ENCODE results near the gene ITGAD.

DNA sequence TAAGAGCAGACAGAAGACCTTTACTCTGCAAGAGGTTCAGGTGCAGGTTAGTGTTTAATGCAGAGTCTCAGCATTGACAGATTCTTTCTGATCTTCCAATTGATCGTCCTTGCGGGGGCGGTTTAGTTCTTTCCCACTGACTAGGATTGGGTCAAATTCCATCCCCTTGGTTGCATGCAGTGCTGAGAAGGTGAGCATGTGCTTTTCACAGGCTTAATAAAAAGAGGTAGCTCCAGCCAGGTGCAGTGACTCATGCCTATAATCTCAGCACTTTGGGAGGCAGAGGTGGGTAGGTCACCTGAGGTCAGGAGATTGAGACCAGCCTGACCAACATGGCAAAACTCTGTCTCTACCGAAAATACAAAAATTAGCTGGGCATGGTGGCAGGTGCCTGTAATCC, 7.5 kb upstream of the ITGAD start:
- TF ChIP-seq, protein P1, sequence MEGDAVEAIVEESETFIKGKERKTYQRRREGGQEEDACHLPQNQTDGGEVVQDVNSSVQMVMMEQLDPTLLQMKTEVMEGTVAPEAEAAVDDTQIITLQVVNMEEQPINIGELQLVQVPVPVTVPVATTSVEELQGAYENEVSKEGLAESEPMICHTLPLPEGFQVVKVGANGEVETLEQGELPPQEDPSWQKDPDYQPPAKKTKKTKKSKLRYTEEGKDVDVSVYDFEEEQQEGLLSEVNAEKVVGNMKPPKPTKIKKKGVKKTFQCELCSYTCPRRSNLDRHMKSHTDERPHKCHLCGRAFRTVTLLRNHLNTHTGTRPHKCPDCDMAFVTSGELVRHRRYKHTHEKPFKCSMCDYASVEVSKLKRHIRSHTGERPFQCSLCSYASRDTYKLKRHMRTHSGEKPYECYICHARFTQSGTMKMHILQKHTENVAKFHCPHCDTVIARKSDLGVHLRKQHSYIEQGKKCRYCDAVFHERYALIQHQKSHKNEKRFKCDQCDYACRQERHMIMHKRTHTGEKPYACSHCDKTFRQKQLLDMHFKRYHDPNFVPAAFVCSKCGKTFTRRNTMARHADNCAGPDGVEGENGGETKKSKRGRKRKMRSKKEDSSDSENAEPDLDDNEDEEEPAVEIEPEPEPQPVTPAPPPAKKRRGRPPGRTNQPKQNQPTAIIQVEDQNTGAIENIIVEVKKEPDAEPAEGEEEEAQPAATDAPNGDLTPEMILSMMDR (conservative IDR thresholded peaks at IDR 0.05; ENCODE audit: low read length) = no peak
- no peak for TF ChIP-seq EZH2phosphoT487 (IDR thresholded peaks at IDR 0.05; ENCODE audit: borderline replicate concordance)

Data from Loucy (cell line).